SKM-1 treated with dmso at 0.1 percent for 144 hours (cell line): ENCODE data around the gene COX5A.
A peak's percentile ranks its signal among the peaks of the same experiment; 100 is the strongest.

ENCODE experiments used
- DNase-seq: peaks from one replicate; lab custom pipeline; 2025; ENCODE audit not compliant: unreplicated experiment; lab: John Stamatoyannopoulos, UW

COX5A gene

GRCh38 chr15:74937590-74938371, at the start of gene COX5A:
COX5A (minus strand) TSS chr15:74938073; CDS start chr15:74938014, 59 bp downstream.
- DNase-seq = peak; percentile 94

DNA sequence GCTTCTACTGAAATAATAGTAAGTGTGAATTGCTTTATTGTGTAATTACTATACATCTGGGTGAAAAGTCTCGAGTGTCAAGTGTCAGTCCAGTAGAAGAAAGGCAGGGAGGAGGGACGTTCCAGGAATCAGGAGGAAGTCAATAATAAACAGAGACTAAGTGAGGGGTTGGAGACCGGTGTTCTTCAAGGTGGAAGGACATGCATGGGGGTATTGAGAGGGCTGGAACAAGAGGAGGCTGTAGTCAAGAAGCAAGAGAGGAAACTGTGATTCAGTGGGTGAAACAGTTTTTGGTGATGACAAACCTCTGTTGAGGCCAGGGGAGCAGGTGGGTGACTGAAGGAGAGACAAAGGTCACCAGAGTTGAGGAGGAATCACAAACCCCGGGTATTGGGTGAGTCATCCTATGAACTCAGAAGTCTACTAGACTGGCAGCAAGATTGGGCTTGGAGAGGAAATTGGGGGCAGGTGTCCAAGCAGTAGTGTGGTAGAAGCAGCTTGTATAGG, 45.9 kb upstream of the COX5A start:
- DNase-seq = no peak

- DNase-seq = no peak
Observed at GRCh38 chr15:74982183-74982582, 44.3 kb upstream of the COX5A start.

DNA sequence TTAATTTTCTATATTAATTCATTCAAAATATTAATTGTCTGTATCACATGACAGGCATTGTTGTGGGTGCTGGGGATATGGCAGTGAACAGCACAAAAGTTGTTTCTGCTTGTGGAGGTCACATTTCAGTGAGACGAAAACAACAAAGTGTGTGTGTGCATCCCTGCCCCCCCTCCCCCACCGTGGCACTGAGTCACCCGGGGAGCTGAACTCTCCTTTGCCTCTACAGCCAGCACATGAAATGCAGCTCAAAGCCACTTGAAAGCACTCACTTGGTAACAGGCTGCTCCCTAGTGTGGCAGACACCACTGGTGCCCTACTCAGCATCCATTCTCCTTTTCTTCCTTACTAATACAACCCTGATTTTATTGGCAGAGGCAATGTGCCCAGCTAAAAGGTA, 40.6 kb upstream of the COX5A start:
- DNase-seq = no peak

DNA sequence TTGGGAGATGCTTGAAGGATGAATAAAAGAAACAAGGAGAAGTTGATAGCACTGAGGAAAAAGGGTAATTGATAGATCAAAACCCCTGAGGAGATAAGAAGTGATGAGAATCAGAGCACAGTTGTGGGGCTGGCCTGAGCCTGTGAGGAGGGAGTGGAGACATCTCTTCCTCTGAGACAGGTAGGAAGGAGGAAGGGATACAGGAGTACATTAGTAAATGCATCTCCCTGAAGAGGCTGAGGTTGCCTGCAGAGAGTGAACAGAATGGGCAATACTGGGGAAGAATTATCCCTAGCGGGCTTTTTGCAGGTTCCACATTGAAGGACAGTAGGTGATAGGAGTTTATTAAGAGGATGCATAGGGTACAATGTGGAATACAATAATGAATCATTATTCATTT, 40.2 kb upstream of the COX5A start:
- DNase-seq = no peak

DNA sequence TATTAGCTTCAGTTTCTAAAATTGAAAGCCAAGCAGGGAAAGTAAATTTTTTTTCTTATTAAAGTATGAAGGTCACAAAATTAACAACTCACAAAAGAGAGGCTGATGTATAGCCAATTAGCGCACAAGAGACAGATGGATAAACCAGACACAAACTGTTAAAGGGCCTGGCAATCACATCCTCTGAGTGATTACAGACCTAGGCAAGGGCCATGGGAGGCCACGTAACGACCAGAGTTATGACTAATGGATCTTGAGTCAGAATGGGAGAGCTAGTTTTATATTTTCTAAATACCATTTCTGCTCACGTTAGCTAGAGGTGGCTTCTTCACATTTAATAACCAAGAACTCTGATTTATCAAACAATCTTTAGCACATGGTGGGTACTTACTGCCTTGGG, 39.7 kb upstream of the COX5A start:
- DNase-seq = no peak

GRCh38 chr15:74976159-74976558, 38.3 kb upstream of the COX5A start:
- no peak for DNase-seq

DNA sequence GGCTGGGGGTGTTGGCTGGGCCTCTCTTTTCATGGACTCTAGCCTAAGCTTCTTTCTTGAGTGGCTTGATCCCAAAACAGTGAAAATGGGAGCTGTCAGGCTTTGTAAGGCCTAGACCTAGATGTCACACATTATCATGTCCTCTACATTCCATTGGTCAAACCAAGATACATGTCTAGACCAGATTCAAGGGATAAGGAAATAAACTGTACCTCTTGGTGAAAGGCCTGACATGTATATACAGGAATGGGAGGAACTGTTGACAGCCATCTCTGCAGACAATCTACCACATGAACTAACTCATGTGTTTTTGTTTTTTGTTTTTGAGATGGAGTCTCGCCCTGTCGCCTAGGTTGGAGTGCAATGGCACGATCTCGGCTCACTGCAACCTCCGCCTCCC, 29.8 kb upstream of the COX5A start:
- DNase-seq = no peak

- DNase-seq = no peak
Observed at GRCh38 chr15:74964794-74965193, 26.9 kb upstream of the COX5A start.

DNA sequence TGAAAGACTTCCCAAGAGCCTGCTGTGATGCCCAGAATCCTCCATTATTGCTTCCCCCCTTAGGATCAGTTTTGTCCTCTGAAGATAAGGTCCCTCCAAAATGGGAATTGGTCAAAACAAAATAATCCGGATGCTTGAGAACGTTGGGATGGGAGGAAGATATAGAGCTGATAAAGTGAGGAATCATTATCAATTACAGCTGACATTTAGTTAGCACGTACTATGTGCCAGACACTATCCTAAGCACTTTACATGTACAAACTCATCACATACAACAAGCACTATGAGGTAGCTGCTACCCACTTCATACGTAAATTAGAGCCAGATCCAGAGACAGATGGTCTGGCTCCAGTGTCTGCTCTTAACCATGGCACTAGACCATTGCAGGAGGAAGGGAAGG, 25.3 kb upstream of the COX5A start:
- DNase-seq = no peak

DNA sequence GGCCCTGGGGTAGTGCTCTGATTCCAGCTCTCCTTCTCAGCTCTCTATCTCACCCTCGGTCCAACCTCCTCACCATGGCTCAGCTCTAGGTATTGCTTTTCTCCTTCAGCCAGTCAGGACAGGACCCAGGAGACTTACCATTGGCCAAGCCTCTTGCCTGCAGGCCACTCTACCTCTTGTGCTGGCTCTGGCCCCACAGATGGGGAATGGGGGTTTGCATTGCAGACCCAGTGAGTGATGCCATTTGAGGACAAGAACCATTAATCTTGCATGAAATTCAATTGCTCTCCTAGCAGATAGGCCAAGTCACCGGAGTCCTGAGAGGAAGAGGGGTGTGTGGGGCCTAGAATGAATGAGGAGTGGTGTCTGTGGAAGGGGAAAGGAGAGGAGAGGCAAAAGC, 24.8 kb upstream of the COX5A start:
- no peak for DNase-seq

GRCh38 chr15:74962219-74962618, 24.3 kb upstream of the COX5A start:
- DNase-seq = no peak

DNA sequence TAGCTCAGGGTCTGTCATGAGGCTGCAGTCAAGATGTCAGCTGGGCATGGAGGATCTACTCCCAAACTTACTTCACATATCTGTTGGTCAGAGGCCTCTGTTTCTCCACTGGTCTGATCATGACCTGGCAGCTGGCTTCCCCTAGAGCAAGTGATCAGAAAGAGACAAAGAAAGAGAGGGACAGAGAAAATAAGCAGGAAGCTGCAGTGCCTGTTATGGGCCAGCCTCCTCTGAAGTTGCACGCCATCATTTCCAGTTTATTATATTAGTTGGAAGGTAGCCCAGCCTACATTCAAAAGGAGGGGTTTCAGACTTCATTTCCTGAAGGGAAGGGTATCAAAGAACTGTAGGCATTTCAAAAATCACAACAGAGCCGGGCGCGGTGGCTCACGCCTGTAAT, 23.7 kb upstream of the COX5A start:
- no peak for DNase-seq

GRCh38 chr15:74960995-74961588, 23.2 kb upstream of the COX5A start:
- no peak for DNase-seq

DNA sequence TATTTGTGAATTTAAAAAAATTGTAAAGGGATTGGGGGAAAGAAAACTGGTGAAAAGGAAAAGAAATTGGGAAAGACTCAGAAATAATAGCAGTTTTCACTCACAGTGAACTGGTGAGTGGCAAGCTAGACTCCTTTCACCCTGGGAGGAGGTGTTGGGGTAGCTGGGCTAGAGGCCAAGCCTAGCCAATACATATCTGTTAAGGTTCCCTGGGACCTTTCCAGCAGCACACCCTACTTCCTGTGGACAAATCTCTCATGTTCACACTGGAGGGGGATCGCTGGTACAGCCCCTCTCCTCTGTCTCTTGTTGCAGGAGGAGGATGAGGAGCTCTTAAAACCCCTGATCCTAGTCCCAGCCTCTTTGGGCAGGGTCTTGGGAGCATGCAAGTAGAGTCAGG, 22.4 kb upstream of the COX5A start:
- DNase-seq = no peak

DNA sequence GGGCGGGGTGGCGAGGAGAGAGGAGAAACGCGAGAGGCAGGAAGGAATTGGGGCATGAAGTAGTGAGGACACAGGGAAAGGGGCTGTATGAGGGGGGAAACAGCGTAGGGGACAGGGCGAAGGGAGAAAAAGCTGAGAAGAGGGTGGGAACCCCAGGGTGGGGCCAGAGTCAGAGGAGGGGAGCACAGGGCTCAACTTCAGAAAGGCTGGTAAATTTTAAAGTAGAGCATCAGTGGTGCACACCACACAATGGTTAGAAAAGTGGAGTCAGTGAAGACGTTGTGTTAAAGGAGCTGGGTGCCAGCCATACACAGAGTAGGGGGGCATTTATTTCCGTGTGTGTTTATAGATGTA, 21.7 kb upstream of the COX5A start:
- DNase-seq = no peak

GRCh38 chr15:74958908-74959585, 21.2 kb upstream of the COX5A start:
- no peak for DNase-seq

GRCh38 chr15:74958320-74958907, 20.5 kb upstream of the COX5A start:
- no peak for DNase-seq

- no peak for DNase-seq
Observed at GRCh38 chr15:74957476-74958035, 19.7 kb upstream of the COX5A start.

- DNase-seq = peak; percentile 63
Observed at GRCh38 chr15:74956648-74957475, 19.0 kb upstream of the COX5A start, which contains the start of gene RPP25. RPP25 (minus strand) TSS chr15:74956772; CDS start chr15:74956583, 189 bp downstream.
